Hepatocyte (in vitro differentiated cells): ENCODE results near the gene PARG. TPM values are rescaled to one million over a fixed set of nuclear protein-coding genes. Genes with fewer than 3 reads are reported as not detected.
"Not testable (repeated sequence)": the region's sequence is repeated elsewhere in the genome, so short reads cannot be mapped to it uniquely, and the experiment has no call there.

ENCODE experiments used
- DNase-seq: peaks from one replicate; pipeline ENCODE4 v3.0.0-alpha.2; 2016; ENCODE audit warnings: low spot score
- H2AFZ ChIP-seq: fragments of 200-600 bp; sonication (generic); 2 replicates; pipeline ENCODE4 v1.6.0; 2016; ENCODE audit warnings: antibody characterized with exemption, mild to moderate bottlenecking
- H3K27ac ChIP-seq: fragments of 200-600 bp; sonication (generic); 2 replicates; pipeline ENCODE4 v1.5.1; 2016; ENCODE audit warnings: mild to moderate bottlenecking
- H3K27me3 ChIP-seq: fragments of 200-600 bp; sonication (generic); 2 replicates; pipeline ENCODE4 v1.6.1; 2016
- H3K36me3 ChIP-seq: fragments of 200-600 bp; sonication (generic); replicated peaks from 2 replicates; pipeline ENCODE4 v1.5.1; 2016; ENCODE audit warnings: low read depth; ENCODE audit not compliant: insufficient read depth
- H3K4me1 ChIP-seq: fragments of 200-600 bp; sonication (generic); 2 replicates; pipeline ENCODE4 v1.5.1; 2016; ENCODE audit warnings: mild to moderate bottlenecking, moderate library complexity; ENCODE audit not compliant: insufficient read depth
- H3K4me2 ChIP-seq: fragments of 200-600 bp; sonication (generic); 2 replicates; pipeline ENCODE4 v1.6.0; 2016
- H3K4me3 ChIP-seq: fragments of 200-600 bp; sonication (generic); 2 replicates; pipeline ENCODE4 v1.5.1; 2016; ENCODE audit warnings: mild to moderate bottlenecking
- H3K79me2 ChIP-seq: fragments of 200-600 bp; sonication (generic); 2 replicates; pipeline ENCODE4 v1.6.0; 2017; ENCODE audit warnings: mild to moderate bottlenecking
- H3K9me2 ChIP-seq: fragments of 200-600 bp; sonication (generic); replicated peaks from 2 replicates; pipeline ENCODE4 v1.6.0; 2017; ENCODE audit warnings: mild to moderate bottlenecking; ENCODE audit not compliant: insufficient read depth
- H3K9me3 ChIP-seq: fragments of 200-600 bp; sonication (generic); 2 replicates; pipeline ENCODE4 v1.5.1; 2016; ENCODE audit warnings: low read depth, mild to moderate bottlenecking
- H4K20me1 ChIP-seq: fragments of 200-600 bp; sonication (generic); 2 replicates; pipeline ENCODE4 v1.6.0; 2016; ENCODE audit warnings: mild to moderate bottlenecking; ENCODE audit not compliant: insufficient read depth, poor library complexity, severe bottlenecking
- CTCF ChIP-seq: fragments of 200-600 bp; sonication (generic); IDR thresholded peaks from 2 replicates; pipeline ENCODE4 v1.5.1; 2016; ENCODE audit warnings: antibody characterized with exemption, mild to moderate bottlenecking; ENCODE audit not compliant: poor library complexity
- WGBS: methylation state at CpG from one replicate; pipeline ENCODE4 v1.1.6; 2016; ENCODE audit warnings: low lambda C conversion rate; ENCODE audit errors: missing lambda C conversion rate; 5-methylcytosine and 5-hydroxymethylcytosine counted together
- polyA plus RNA-seq: library from polyadenylated mRNA; unstranded; fragments of >200 nt; fragmentation: Nextera tagmentation; extraction: Ambion mirVana; gene quantifications from 2 replicates; pipeline ENCODE4 v1.2.1, GENCODE V29; 2016
- total RNA-seq: library from RNA; depleted of rRNA; stranded (reverse); fragments of >200 nt; gene quantifications from 2 replicates; pipeline ENCODE4 v1.2.3, GENCODE V29; 2014

The PARG gene
- total RNA-seq: 27.8 and 33.3 TPM in 2 replicates
- polyA plus RNA-seq: 19.0 and 20.4 TPM in 2 replicates

- H2AFZ ChIP-seq: peak within 1 kb of the TSS; percentile 57
- H3K9me2 ChIP-seq, H3K36me3 ChIP-seq, H4K20me1 ChIP-seq, H3K9me3 ChIP-seq, H3K27me3 ChIP-seq: not testable (repeated sequence)
- WGBS: under 1% methylated on average over 80 of the region's 81 CpGs
- H3K4me1 ChIP-seq: peaks cover 12% of the 10 kb centered on the region
- peak within 1 kb of the TSS; percentile 73 for H3K4me3 ChIP-seq
- peaks cover 56% of the 10 kb centered on the region for H3K79me2 ChIP-seq
- peak; percentile 89 for DNase-seq
- peak within 1 kb of the TSS; percentile 94 for H3K4me2 ChIP-seq
- peak within 1 kb of the TSS; percentile 88 for H3K27ac ChIP-seq
- peak; percentile 25 for TF ChIP-seq CTCF
Measured at GRCh38 chr10:49941447-49942338, at the start of gene PARG, which contains the start of gene TIMM23B. PARG (minus strand) TSS chr10:49942027; CDS start chr10:49941725, 302 bp downstream. TIMM23B (plus strand) TSS chr10:49942053; CDS start chr10:49942195, 142 bp downstream.

GRCh38 chr10:49988376-49988775 lies 46.5 kb upstream of the PARG start, which contains the start of gene AGAP6:
AGAP6 (plus strand) TSS chr10:49988406; CDS start chr10:49988716, 310 bp downstream.
- 99% methylated on average over 11 of the region's 18 CpGs for WGBS

GRCh38 chr10:49987207-49987606 lies 45.4 kb upstream of the PARG start:
- not testable (repeated sequence) for H3K36me3 ChIP-seq, DNase-seq, H3K27me3 ChIP-seq

More at GRCh38 chr10:49988376-49988775, 46.5 kb upstream of the PARG start, which contains the start of gene AGAP6:
- not testable (repeated sequence) for H3K27me3 ChIP-seq, H3K4me3 ChIP-seq, H3K9me3 ChIP-seq, H2AFZ ChIP-seq, H3K27ac ChIP-seq, H4K20me1 ChIP-seq, H3K36me3 ChIP-seq, H3K4me1 ChIP-seq, H3K79me2 ChIP-seq, H3K9me2 ChIP-seq, DNase-seq, H3K4me2 ChIP-seq

GRCh38 chr10:49977756-49978155 lies 35.9 kb upstream of the PARG start:
- 90% methylated on average over 3 of the region's 3 CpGs for WGBS
- DNase-seq: not testable (repeated sequence)

More at GRCh38 chr10:49987207-49987606, 45.4 kb upstream of the PARG start:
- H2AFZ ChIP-seq, H3K9me2 ChIP-seq, H3K4me3 ChIP-seq, H3K79me2 ChIP-seq, H3K27ac ChIP-seq, H3K9me3 ChIP-seq, H4K20me1 ChIP-seq, H3K4me2 ChIP-seq, H3K4me1 ChIP-seq: not testable (repeated sequence)
- WGBS: 86% methylated on average over 3 of the region's 3 CpGs

GRCh38 chr10:49972094-49972493 lies 30.3 kb upstream of the PARG start:
- not testable (repeated sequence) for H3K9me3 ChIP-seq, H3K4me1 ChIP-seq, H3K4me3 ChIP-seq, DNase-seq, H3K4me2 ChIP-seq, H3K36me3 ChIP-seq, H3K79me2 ChIP-seq, H3K27me3 ChIP-seq, H4K20me1 ChIP-seq, H2AFZ ChIP-seq, H3K27ac ChIP-seq, H3K9me2 ChIP-seq
- WGBS: 67% methylated on average over 3 of the region's 3 CpGs

More at GRCh38 chr10:49977756-49978155, 35.9 kb upstream of the PARG start:
- not testable (repeated sequence) for H3K79me2 ChIP-seq, H3K27ac ChIP-seq, H3K36me3 ChIP-seq, H3K4me3 ChIP-seq, H4K20me1 ChIP-seq, H3K4me2 ChIP-seq, H3K4me1 ChIP-seq, H3K27me3 ChIP-seq, H2AFZ ChIP-seq, H3K9me2 ChIP-seq, H3K9me3 ChIP-seq

GRCh38 chr10:49971466-49971865 lies 29.6 kb upstream of the PARG start:
- 82% methylated on average over 2 of the region's 2 CpGs for WGBS
- not testable (repeated sequence) for H3K36me3 ChIP-seq, H3K4me2 ChIP-seq, H2AFZ ChIP-seq, DNase-seq, H3K4me1 ChIP-seq, H3K9me3 ChIP-seq, H3K4me3 ChIP-seq, H3K9me2 ChIP-seq, H3K79me2 ChIP-seq, H4K20me1 ChIP-seq, H3K27ac ChIP-seq, H3K27me3 ChIP-seq

- not testable (repeated sequence) for H3K27ac ChIP-seq, H3K79me2 ChIP-seq, H3K36me3 ChIP-seq, H3K27me3 ChIP-seq, H3K9me3 ChIP-seq, H3K4me1 ChIP-seq, H3K4me3 ChIP-seq, H3K4me2 ChIP-seq, DNase-seq, H2AFZ ChIP-seq, H4K20me1 ChIP-seq, H3K9me2 ChIP-seq
- WGBS: over 99% methylated on average over 13 of the region's 37 CpGs
Measured at GRCh38 chr10:49970331-49970857, 28.6 kb upstream of the PARG start.
